AG04450 (cell line): ENCODE measurements around the gene ZNF516. TPM values are rescaled to one million over a fixed set of nuclear protein-coding genes. Genes with fewer than 3 reads are reported as not detected.

Source experiments
- CTCF ChIA-PET: fragments of 300-600, 350-600 bp; formaldehyde crosslinking; extraction: SDS; loops from one replicate; lab custom pipeline; 2022; ENCODE audit warnings: antibody characterized with exemption, inconsistent platforms; lab: Charles Lee
- POLR2A ChIA-PET: fragments of 350-600 bp; formaldehyde crosslinking; extraction: SDS; loops from one replicate; lab custom pipeline; 2021; ENCODE audit warnings: antibody characterized with exemption, inconsistent platforms; lab: Yijun Ruan, JAX
- DNase-seq: peaks from one replicate; pipeline ENCODE4 v3.0.0-alpha.2; 2011; ENCODE audit warnings: low read depth, low spot score
- H3K27ac ChIP-seq: one replicate; pipeline ENCODE4 v1.5.1; 2012; ENCODE audit warnings: low read depth, low read length, control low read depth
- H3K27me3 ChIP-seq: one replicate; pipeline ENCODE4 v1.6.0; 2012; ENCODE audit warnings: low read length; ENCODE audit not compliant: control insufficient read depth, insufficient read depth
- H3K4me3 ChIP-seq: 2 replicates; pipeline ENCODE4 v1.5.1; 2011; ENCODE audit warnings: mild to moderate bottlenecking, low read depth, low read length, control low read depth
- H3K9me3 ChIP-seq: 2 replicates; pipeline ENCODE4 v1.5.1; 2012; ENCODE audit warnings: low read length; ENCODE audit not compliant: control insufficient read depth, insufficient read depth
- polyA plus RNA-seq: library from polyadenylated mRNA; depleted of rRNA; stranded (reverse); fragments of >200 nt; gene quantifications from 2 replicates; pipeline ENCODE4 v1.2.3, GENCODE V29; 2011
- TF ChIP-seq, protein P1 (sequence below): IDR thresholded peaks from 2 replicates; pipeline ENCODE4 v1.5.1; 2011; ENCODE audit warnings: low read depth, low read length, control low read depth, inconsistent platforms

ZNF516 gene
- polyA plus RNA-seq, 1 experiment, result 15.5 TPM

DNA sequence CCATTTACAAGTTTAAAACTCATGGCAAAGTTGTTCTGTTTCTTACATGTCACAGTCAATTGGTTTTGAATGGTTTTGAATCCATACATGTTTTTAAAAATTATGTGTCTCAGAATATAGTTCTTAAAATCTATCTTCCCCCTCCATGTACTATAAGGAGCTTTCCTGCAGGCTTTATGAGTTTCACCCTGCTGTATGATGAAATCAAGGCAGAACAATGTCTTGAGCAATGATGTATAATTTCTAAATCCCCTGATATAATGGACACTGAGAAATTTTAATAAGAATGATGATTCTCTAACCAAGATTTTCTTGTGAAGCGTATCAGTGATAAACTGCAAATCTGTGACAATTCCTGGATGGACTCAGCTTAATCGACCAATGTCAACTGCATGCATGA is 10.6 kb upstream of the ZNF516 start:
- POLR2A ChIA-PET, result no interaction called here
- DNase-seq, result no peak
- H3K27ac ChIP-seq, result no peak overlapping the region

DNA sequence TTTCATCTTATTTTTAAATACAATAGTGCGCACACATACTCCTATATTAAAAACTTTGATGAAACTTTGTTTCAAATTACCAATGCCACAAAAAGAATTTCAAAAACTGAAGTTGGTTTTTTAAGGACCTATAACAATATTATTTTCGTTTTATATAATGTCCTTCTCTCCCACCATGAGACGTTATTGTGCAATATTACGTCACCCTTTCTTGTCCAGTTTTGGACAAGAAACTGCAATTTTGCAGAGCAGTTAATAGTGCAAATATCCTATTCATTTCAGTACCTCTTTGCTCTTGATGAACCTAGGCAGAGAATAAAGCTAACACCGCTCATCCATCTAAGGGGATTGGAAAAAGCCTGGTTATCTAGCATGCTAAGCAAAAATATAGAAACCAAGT is 9.7 kb upstream of the ZNF516 start:
- Histone ChIP-seq H3K9me3 (no peaks in the 10 kb centered on the region), H3K4me3 (no peak overlapping the region), H3K27ac (no peak overlapping the region), H3K27me3 (no peaks in the 10 kb centered on the region)
- no peak for DNase-seq
- TF ChIP-seq, protein P1, sequence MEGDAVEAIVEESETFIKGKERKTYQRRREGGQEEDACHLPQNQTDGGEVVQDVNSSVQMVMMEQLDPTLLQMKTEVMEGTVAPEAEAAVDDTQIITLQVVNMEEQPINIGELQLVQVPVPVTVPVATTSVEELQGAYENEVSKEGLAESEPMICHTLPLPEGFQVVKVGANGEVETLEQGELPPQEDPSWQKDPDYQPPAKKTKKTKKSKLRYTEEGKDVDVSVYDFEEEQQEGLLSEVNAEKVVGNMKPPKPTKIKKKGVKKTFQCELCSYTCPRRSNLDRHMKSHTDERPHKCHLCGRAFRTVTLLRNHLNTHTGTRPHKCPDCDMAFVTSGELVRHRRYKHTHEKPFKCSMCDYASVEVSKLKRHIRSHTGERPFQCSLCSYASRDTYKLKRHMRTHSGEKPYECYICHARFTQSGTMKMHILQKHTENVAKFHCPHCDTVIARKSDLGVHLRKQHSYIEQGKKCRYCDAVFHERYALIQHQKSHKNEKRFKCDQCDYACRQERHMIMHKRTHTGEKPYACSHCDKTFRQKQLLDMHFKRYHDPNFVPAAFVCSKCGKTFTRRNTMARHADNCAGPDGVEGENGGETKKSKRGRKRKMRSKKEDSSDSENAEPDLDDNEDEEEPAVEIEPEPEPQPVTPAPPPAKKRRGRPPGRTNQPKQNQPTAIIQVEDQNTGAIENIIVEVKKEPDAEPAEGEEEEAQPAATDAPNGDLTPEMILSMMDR, result no peak
- ChIA-PET CTCF (interaction anchor here (0.6 kb wide), 2 partner anchors 193 to 203 kb away, joined by 3 to 4 read pairs; no protein-coding TSS in a partner anchor), POLR2A (interaction anchor here (0.6 to 0.7 kb wide), 2 partner anchors 20 to 44 kb away, joined by 5 to 6 read pairs; no protein-coding TSS in a partner anchor)

More for the DNA sequence above, 10.6 kb upstream of the ZNF516 start:
- CTCF ChIA-PET, result interaction anchor here (1.4 kb wide), 1 partner anchor 23 kb away, joined by 4 read pairs; no protein-coding TSS in a partner anchor
- TF ChIP-seq, protein P1, result no peak
- Histone ChIP-seq H3K4me3 (no peak overlapping the region), H3K9me3 (no peaks in the 10 kb centered on the region), H3K27me3 (no peaks in the 10 kb centered on the region)

DNA sequence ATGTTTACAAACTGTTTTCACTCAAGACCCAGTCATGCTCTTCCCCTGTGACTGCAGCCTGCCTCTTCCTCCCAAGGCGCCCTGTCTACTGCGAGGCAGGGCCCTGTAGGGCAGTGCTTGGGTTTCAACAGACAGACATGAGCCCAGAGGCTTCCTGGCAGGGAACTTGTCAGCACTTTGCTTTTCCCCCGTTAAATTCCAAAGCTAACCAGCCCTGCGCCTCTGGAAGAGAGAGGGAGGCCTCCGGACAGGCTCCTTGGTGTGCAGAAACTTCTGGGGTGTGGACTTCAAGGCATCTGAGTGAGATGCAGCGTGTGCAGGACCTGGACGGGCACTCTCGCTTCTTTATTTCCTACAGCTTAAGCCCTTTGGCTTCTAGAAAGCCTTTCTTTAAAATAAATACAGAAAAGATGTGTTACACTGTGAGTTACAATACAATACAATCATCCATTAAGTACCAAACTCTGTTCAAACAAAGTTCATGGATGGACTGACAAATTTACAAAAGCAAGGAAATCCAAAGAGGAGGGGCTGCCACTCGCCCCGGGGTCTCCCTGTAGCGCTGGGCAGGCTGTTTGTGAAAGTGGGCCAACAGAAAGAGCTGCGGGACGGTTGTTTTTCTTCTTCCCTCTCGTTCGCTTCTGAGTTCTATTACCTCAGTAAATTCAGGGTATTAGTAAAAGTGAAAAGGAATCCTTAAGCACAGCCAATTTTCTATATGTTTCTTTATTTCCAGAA is 8.8 kb upstream of the ZNF516 start:
- Histone ChIP-seq H3K27ac (no peak overlapping the region), H3K4me3 (no peak overlapping the region), H3K9me3 (no peaks in the 10 kb centered on the region), H3K27me3 (no peaks in the 10 kb centered on the region)
- TF ChIP-seq, protein P1, result no peak
- ChIA-PET POLR2A (interaction anchor here (0.7 kb wide), 1 partner anchor 44 kb away, joined by 6 read pairs; no protein-coding TSS in a partner anchor), CTCF (interaction anchor here (0.6 kb wide), 1 partner anchor 194 kb away, joined by 3 read pairs; no protein-coding TSS in a partner anchor)
- DNase-seq, result no peak

DNA sequence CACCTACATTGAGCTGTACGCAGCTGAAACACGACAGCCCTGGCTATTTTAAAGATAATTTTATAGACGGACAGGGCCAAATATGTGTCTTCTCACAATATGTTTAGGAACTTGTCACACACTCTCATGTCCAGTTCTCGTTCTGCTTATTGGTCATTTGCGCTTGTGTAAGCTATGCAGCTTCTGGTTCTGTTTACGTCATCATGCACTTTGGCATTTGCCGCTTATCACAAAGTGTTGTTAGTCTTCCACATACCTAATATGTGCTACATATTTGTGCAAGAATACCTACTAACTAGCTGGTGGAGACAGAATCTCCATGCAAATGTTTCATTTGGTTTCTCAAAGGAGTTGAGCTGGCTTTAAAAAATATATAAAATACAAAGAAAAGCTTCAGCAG is 7.5 kb upstream of the ZNF516 start:
- H3K4me3 ChIP-seq, result no peak overlapping the region
- no peak overlapping the region for H3K27ac ChIP-seq
- DNase-seq, result no peak
- no peaks in the 10 kb centered on the region for H3K9me3 ChIP-seq
- TF ChIP-seq, protein P1, result no peak
- ChIA-PET CTCF (interaction anchor here (1.1 kb wide), 1 partner anchor 9 kb away, joined by 5 read pairs; no protein-coding TSS in a partner anchor), POLR2A (no interaction called here)
- no peaks in the 10 kb centered on the region for H3K27me3 ChIP-seq

DNA sequence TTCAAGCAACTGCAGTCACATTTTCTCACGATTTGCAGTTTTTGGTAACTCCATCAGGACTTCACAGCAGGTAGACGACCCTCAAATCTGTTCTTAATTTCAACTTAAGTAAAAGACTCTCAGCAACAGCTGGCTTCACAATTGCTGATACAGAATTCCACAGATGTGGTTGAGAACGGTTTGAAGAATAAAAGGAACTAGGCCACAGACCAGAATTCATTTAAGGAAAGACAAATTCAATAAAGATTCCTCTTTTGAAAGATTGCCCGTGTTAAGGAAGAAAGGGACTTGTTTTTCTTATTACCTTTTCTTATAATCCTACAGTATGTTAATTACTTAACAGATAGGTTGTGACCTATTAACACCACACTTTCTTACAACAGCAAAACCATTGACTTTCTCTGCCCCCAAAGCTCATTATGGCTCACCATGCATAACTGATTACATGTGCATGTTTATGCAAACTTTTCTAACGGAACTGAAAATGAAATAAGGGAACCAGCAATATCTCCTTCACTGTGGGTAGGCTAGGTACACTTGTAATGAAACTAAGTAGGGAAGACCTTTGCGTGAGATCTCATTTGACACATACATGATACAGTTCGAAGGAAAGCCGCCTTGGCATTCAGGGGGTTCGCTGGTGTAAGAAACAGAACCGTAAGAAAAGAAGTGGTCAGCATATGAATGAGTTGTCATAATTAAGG is 4.7 kb upstream of the ZNF516 start:
- CTCF ChIA-PET, result interaction anchor here (1.1 kb wide), 1 partner anchor 120 kb away, joined by 3 read pairs; no protein-coding TSS in a partner anchor
- no peak overlapping the region for H3K4me3 ChIP-seq
- no peak for DNase-seq
- no peaks in the 10 kb centered on the region for H3K27me3 ChIP-seq
- POLR2A ChIA-PET, result no interaction called here
- TF ChIP-seq, protein P1, result no peak
- H3K9me3 ChIP-seq, result no peaks in the 10 kb centered on the region
- H3K27ac ChIP-seq, result no peak overlapping the region
